Activated gamma-delta T cell treated with Interleukin-2 at 50 U/mL for 16 hours (primary cell): ENCODE data around the gene RYR3.
"Not testable (repeated sequence)": the region's sequence is repeated elsewhere in the genome, so short reads cannot be mapped to it uniquely, and the experiment has no call there.

Experiments
- DNase-seq: peaks from one replicate; pipeline ENCODE4 v3.0.0-alpha.2; 2020

RYR3 gene

DNA sequence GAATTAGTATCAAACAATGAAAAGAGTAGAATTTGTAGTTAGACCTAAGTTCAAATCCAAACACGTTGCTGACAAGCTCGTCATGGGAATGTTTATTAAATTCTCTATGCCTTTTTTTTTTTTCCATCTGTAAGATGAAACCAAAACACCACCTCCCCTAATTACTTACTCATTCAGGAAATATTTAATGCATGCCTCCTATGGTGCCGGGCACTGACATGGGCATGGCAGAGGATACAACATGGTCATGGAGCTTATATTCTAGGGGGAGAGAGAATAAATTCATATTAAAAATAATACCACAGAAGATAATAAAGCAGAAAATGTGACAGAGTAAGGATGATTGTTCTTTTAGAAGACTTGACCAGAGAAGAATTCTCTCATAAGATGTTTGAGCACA, 215.8 kb downstream of the RYR3 start:
- no peak for DNase-seq

GRCh38 chr15:33533197-33533596, 222.4 kb downstream of the RYR3 start:
- DNase-seq = no peak

DNA sequence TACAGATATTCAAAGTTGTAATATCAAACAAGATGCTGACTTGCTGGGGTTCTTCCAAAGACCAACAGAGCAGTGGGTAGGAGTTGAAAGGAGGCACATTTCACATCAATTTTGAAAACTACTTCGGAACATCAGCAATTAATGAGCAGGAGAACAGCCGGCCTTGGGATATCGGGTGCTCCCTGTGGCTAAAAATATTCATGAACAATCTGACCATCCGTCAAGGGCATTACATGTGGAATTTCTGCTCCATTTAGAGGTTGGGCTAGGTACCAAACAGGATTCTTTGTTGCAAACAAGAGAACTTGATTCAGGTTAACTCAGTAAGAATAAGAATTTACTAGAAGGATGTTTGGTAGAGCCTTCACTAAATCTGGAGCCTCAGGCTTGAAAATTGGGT, 223.9 kb downstream of the RYR3 start:
- no peak for DNase-seq

GRCh38 chr15:33535135-33535534, 224.4 kb downstream of the RYR3 start:
- DNase-seq = no peak

- DNase-seq = no peak
Measured at GRCh38 chr15:33539825-33540573, 229.2 kb downstream of the RYR3 start.

GRCh38 chr15:33543957-33544356, 233.2 kb downstream of the RYR3 start:
- DNase-seq = no peak

DNA sequence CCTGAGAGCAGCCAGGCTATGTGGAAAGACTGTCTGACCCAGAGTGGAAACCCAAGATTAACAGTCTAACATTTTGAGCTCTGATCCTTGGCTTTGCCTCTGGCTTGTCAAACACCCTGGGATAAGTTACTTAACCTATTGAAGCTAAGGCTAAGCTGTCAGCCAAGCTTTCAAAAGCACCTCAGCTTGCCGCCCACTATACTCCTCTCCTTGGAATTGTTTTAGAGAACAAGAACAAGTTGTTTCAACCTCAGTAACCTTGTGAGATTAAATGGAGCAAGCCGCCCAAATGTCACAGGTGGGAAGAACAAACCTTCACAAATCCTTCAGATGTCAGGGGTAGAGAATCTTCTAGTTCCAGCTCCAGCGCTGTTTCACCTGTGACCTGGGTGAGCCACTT, 235.1 kb downstream of the RYR3 start:
- no peak for DNase-seq

- DNase-seq = no peak
Measured at GRCh38 chr15:33547876-33548275, 237.1 kb downstream of the RYR3 start.

DNA sequence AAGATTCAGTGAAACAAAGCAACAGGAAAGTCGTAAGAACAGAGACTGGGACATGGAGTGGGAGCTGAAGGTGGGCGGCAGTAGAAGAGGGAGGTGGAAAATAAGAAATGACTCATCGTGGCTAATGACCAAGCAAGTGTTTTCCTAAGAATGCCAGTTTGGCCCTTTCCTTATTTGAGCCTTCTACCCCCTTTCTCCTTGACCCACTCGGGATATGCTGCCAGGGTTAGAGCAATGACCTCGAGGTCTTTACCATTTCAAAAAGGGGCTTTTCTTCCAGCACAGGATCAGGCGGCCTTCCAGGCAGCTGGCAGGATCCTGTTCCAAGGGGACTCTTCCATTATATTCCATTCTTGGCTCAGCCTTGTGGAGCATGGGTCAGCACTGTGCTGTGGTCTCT, 241.1 kb downstream of the RYR3 start:
- no peak for DNase-seq

GRCh38 chr15:33553157-33553556, 242.4 kb downstream of the RYR3 start:
- no peak for DNase-seq

- no peak for DNase-seq
Measured at GRCh38 chr15:33559207-33559890, 248.6 kb downstream of the RYR3 start.

DNA sequence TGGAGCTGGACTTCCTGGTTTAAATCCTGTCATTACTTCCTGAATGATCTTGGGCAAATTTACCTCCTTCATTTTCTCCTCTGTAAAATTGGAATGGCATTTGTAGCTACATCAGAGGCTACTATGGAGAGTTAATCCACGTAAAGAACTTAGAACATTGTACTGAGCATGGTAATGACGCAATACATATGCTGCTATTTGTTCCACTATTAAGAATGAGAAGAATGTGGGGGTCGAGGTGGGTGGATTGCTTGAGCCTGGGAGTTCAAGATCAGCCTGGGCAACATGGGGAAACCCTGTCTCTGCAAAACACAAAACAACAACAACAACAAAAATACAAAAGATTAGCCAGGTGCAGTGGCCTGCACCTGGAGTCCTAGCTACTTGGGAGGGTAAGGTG, 250.6 kb downstream of the RYR3 start:
- DNase-seq = no peak

GRCh38 chr15:33561967-33562366, 251.2 kb downstream of the RYR3 start:
- no peak for DNase-seq

- DNase-seq = no peak
Measured at GRCh38 chr15:33565094-33565493, 254.3 kb downstream of the RYR3 start.

- no peak for DNase-seq
Measured at GRCh38 chr15:33567652-33568051, 256.9 kb downstream of the RYR3 start.

DNA sequence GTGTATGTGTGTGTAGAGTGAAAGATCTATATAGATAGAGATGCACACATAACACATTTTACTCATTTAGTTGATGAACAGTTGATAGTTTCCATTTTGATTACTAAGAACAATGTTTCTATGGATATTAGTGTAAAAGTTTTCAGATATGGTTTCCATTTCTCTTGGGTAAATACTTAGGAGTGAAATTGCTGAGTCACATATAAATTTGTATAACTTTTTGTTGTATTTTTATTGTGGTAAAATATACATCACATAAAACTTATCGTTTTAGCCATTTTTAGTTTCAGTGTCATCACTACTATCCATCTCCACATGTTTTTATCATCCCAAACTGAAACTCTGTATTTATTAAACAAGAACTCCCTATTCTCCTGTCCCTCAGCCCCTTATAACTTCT, 258.3 kb downstream of the RYR3 start:
- DNase-seq = no peak

- DNase-seq = not testable (repeated sequence)
Measured at GRCh38 chr15:33577911-33578310, 267.1 kb downstream of the RYR3 start.

GRCh38 chr15:33580526-33580925, 269.8 kb downstream of the RYR3 start:
- no peak for DNase-seq

- no peak for DNase-seq
Measured at GRCh38 chr15:33581032-33581431, 270.3 kb downstream of the RYR3 start.

DNA sequence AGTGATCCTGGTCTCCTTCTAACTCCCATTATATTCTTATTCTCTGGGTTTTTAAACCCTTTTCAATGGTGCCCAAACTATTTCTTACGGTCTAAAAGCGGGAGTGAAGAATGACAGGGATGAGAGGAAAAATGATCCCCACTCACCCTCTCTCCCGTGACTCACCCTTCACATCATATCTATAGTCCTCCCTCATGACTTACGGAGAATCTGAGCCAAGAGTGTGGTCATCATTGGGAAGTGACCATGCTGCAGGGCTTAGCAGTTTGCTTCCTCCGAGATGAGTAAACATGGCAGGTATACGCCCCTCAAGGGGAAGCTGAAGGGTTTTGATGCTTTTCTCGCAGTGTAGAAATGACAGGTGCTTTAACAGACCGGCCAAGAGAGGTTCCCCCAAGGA, 274.0 kb downstream of the RYR3 start:
- DNase-seq = no peak

- no peak for DNase-seq
Measured at GRCh38 chr15:33586786-33587697, 276.3 kb downstream of the RYR3 start.

DNA sequence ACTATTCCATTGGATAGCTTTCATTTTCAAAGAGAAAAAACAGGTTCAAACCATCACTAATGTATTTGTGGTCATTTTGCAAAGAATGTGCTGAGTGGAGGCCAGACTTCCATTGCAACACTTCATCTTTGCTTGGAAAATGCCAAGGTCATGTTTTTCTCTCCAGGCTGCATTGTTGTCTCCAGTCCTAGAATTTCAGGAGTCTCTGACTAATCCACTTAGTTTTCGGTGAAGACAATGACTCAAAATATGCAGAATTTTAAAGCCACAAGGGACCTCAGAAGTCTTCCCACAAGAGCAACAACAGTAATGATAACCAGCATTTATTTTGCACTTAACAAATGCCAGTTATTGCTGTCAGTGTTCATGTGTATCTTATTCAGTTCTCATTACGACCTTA, 277.0 kb downstream of the RYR3 start:
- DNase-seq = no peak

GRCh38 chr15:33592864-33593263, 282.1 kb downstream of the RYR3 start:
- no peak for DNase-seq

DNA sequence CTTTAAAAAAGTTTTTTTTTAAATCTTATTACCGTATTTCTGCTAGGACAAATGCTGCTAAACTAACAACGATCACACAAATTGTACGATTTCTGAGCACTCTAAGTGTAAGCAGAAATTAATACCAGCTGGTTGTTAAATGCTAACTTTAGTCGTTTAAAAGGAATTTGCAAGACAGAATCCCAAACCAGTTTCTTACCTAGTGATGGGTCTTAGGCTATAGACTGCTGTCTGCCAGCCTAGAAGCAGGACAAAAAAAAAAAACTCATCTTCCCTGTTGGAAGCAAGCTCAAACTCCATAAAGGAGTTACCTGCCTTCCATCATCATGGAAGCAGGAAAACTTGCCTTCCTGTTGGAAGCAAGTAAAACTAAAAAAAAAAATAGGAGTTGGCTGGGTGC, 287.6 kb downstream of the RYR3 start:
- DNase-seq = not testable (repeated sequence)
